Measurements from ENCODE around the gene FYTTD1.

GRCh38 chr3:197761784-197762183, 12.1 kb downstream of the FYTTD1 start:
- TF ChIP-seq POLR2A (IDR thresholded peaks at IDR 0.05) (no peak), POLR2AphosphoS5 (IDR thresholded peaks at IDR 0.05) (no peak)
- TF ChIP-seq, protein P1, sequence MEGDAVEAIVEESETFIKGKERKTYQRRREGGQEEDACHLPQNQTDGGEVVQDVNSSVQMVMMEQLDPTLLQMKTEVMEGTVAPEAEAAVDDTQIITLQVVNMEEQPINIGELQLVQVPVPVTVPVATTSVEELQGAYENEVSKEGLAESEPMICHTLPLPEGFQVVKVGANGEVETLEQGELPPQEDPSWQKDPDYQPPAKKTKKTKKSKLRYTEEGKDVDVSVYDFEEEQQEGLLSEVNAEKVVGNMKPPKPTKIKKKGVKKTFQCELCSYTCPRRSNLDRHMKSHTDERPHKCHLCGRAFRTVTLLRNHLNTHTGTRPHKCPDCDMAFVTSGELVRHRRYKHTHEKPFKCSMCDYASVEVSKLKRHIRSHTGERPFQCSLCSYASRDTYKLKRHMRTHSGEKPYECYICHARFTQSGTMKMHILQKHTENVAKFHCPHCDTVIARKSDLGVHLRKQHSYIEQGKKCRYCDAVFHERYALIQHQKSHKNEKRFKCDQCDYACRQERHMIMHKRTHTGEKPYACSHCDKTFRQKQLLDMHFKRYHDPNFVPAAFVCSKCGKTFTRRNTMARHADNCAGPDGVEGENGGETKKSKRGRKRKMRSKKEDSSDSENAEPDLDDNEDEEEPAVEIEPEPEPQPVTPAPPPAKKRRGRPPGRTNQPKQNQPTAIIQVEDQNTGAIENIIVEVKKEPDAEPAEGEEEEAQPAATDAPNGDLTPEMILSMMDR (IDR thresholded peaks at IDR 0.05) = no peak
